ENCODE results near the gene MBOAT2.

The MBOAT2 gene

GRCh38 chr2:9017411-9017810 is 13.9 kb upstream of the MBOAT2 start:
- no peak for DNase-seq

GRCh38 chr2:9015998-9016397 is 12.5 kb upstream of the MBOAT2 start:
- no peak for DNase-seq

DNA sequence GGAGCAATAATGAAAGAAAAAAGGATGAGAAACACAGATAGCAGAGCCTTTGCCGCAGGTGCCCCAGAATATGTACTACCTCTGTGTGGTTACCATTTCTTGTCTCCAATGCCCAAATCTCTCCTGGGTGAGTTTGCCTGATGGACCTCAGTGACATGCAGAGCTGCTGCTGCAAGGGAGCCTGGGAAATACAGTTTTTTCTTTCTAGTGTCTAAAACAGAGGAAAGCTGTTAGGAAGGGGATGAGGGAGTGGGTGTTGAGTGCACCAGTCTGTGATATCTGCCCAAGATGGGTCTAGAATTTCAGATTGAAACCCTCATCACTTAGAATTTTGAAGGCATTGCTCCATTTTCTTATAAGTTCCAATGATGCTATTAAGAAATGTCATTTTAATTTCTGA is 9.9 kb upstream of the MBOAT2 start:
- no peak for DNase-seq

GRCh38 chr2:9010866-9011265 is 7.4 kb upstream of the MBOAT2 start:
- no peak for DNase-seq

DNA sequence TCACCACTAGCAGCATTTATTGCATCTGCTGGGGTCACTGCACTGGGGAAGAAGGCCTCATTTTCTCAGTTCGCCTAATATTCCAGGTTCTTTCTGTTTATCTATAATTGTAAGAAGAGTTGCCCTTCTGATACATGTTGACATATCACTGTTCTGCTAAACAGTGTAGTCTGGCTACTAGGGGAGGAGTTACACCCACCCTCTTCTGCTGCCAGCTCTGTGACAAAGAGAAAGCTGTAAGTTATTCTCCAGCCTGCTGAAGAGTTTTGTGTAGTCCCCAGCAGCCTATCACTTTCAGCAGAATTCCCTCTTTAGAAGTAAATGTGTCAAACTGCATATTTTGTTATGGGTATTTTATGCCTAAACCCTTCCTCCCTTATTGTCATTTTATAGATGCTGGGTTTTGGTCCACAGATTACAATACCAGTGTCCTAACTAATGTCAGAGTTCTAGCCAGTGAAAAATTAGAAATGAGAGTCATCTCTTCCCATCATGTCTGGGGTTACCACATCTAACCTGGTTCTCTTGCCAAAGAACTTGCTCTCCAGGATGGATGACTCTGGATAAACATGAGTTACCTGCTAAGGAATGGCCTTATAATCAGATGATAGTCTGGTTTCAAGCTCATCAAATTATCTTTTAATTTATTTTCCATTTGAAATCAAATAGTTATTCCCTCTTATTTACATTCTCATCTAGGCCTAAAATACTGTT is 5.6 kb upstream of the MBOAT2 start:
- DNase-seq = no peak

- DNase-seq = no peak
Measured at GRCh38 chr2:9006368-9006767, 2.9 kb upstream of the MBOAT2 start.

GRCh38 chr2:9004338-9005204 is 1.1 kb upstream of the MBOAT2 start:
- DNase-seq = no peak

- DNase-seq = no peak
Measured at GRCh38 chr2:9003366-9003615, 193 bp downstream of the MBOAT2 start.

DNA sequence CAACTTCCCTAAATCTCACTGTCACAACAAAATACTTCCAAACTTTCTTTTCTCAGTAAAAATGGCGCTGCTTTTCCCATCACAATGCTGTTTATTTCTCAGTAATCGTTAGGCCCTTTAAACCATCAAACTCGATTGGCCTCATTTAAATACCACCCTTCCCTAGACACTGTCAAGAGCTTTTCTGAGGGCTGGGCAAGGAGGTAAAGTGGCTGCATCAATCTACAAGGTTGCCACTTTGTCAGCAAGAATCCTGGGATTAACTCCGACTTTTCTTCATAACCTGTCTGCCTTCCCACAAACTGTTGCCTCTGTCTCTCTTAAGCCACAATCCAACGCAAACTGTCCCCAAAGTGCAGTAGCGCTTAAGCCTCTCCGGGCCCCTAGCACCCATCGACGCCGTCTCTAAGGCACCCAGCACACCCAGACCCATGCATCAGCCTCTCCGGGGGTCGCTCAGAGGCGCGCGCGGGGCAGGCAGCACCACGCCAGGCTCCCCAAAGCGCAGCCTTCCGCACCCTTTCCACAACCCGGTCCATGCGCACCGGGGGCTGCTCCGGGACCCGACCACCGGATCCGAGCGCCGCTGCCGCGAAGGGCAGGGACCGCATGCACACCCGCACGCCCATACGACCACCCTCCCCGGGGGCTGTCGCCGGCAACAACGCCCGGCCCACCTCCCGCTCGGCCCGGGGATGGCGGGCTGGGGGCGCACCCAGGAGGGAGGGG is 683 bp downstream of the MBOAT2 start:
- no peak for DNase-seq

GRCh38 chr2:9002313-9002636 is 1.2 kb downstream of the MBOAT2 start:
- DNase-seq = no peak

GRCh38 chr2:9001778-9002177 is 1.7 kb downstream of the MBOAT2 start:
- no peak for DNase-seq

- DNase-seq = no peak
Measured at GRCh38 chr2:9001229-9001628, 2.3 kb downstream of the MBOAT2 start.

GRCh38 chr2:9000442-9000841 is 3.0 kb downstream of the MBOAT2 start:
- DNase-seq = no peak

GRCh38 chr2:8999797-9000196 is 3.7 kb downstream of the MBOAT2 start:
- no peak for DNase-seq

DNA sequence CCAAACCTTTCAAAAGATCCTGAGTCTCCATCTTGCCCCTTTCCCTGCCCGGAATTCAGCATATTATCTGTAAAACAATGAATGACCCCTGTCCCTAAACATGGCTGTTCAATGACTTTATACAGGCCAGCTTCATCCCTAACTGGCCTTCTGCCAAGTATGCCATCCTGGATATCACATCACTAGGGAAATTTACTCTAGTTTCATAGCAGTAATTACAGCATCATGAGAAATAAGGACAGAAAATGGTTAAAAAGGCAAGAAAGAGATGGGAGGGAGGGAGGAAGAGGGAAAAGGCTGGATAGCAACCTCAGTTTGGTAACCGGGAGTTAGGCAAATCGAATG is 4.4 kb downstream of the MBOAT2 start:
- DNase-seq = no peak

DNA sequence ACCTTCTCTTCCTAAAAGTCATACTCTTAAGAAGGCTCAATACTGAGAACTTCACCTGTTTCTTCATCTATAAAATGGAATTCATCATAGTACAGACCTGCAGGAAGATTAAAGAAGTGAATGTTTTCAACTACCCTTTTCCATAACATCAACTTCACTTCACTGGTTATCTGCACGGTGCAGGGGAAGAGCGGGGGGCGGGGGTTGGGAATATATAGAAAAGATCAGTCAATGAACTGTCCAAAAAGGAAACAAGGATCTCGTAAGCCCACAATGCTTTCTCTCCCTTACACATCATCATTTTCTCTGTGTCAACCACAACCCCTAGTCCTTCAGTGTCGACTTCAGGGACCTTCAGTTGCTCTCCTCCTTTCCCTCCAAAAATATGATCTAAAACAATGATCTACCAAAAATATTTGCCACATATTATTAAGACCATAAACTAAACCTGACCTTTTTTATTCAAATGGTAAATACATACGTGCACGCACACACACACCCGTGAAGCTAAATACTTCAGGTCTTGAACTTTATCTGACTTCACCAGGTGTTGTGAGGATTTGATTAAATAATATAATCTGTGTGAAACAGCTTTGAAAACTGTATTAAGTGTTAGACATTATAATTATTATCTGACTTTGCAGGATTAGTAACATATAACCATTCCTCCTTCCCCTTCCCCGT is 4.9 kb downstream of the MBOAT2 start:
- no peak for DNase-seq

DNA sequence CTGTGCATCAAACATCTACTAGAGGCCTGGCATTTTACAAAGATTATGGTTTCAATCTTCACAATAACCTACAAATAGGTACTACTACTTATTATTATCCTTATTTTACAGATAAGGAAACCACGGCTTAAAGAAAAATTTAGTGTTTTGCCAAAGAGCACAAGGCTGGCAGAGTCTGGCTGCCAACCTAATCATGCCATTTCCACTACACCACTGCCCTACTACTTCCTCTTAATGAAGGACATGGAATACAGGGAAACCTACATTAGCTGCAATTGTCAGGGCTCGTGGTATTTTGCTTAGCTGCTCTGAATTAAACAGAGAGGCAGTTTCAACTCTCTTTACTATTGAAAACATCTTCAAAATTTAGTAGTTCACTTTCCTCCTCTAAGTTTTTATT is 5.9 kb downstream of the MBOAT2 start:
- DNase-seq = no peak

DNA sequence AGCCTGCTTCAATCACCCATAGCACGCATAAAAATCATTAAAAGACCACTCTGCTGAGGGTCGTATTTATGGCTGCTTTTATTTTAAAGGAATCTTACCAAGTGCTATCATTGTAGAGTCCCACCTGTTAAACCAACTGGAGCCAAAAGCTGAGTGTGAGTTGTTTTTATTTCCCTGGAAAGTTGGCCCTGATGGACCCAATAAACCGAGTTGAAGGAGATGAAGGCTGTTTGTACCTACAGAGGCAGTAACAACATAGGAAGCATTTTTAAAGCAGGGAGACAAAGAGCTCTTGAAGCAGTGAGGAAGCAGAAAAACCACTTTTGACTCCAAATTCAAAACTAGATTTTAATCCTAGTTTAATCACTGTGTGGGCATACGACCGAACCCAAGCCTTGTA is 6.4 kb downstream of the MBOAT2 start:
- DNase-seq = no peak

DNA sequence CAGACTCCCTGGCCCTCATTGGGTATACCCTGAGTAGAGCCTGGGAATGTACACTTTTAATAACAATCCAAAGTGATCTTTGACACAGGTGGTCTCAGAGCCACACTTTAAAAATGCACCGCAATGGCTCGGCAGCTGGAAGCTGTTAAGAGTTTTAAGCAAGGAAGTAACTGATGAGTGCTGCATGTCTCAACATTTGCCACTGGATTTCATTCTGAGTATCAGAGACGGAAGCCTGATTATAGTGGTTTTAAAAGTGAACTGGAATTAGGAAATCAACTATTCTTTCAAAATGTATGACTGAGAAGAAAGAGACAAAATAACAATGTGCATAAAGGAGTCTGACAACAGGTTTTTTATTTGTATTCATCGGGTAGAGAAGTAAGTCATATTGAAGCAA is 7.5 kb downstream of the MBOAT2 start:
- no peak for DNase-seq

GRCh38 chr2:8994386-8994785 is 9.1 kb downstream of the MBOAT2 start:
- no peak for DNase-seq

GRCh38 chr2:8993902-8994278 is 9.6 kb downstream of the MBOAT2 start:
- DNase-seq = no peak

DNA sequence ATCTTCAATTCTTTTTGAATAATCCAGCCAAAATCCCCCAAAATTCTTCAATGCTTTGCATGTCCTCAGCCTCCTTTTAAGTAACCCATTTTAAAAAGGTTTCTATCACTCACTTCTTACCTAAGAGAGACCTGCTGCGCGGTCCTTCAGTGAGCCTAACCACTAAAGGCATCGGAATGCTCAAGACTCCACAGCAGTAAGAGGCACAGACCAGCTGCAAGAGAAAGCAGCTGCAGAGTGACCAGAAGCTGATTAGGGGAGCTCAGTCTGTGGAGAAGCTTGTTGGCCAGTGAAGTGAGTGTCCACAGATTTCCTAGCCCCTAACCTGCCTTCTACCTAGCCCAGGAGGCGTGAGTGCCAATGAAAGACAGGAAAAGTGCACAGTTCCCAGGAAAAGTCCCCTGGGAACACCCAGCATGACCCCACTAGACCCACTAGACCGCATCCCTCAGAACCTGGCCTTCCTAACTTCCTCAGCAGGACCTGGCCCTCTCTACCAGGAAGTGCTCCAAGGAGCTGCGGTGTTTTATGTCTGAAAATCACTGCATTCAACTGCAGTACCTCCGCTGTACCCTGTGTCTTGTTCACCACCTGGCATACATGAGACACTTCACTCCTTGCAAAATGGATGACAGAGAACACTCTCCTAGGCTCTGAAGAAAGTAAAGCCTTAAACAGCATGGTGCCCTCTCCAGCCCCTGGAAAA is 10.1 kb downstream of the MBOAT2 start:
- DNase-seq = no peak

GRCh38 chr2:8992643-8993042 is 10.8 kb downstream of the MBOAT2 start:
- no peak for DNase-seq
